ENCODE data around the gene GGCX. TPM values are rescaled to one million over a fixed set of nuclear protein-coding genes. Genes with fewer than 3 reads are reported as not detected.

GGCX gene
- total and polyA plus RNA-seq, 2 of the 13 experiments (the other 11 are each of a cell fraction or from before 2014, with no cell fraction given), result 72.5 to 103 TPM

GRCh38 chr2:85561280-85562212, at the start of gene GGCX (continued):
- TF ChIP-seq ZHX2 (IDR thresholded peaks at IDR 0.05; ENCODE audit: low read depth) (no peak), ZHX2 (CRISPR knock-in tag; IDR thresholded peaks at IDR 0.05; ENCODE audit: borderline replicate concordance) (no peak), ZNF891 (CRISPR knock-in tag; IDR thresholded peaks at IDR 0.05) (peak; percentile 72; the same call in 1 of the 2 replicates), ZZZ3 (CRISPR knock-in tag; IDR thresholded peaks at IDR 0.05; ENCODE audit: borderline replicate concordance) (peak; percentile 51; the same call in 1 of the 2 replicates), RFX3 (CRISPR knock-in tag; IDR thresholded peaks at IDR 0.05) (no peak), ZFP1 (CRISPR knock-in tag; IDR thresholded peaks at IDR 0.05) (no peak), HMG20A (CRISPR knock-in tag; IDR thresholded peaks at IDR 0.05; ENCODE audit: borderline replicate concordance) (no peak; the same call in 1 of the 2 replicates), PHF8 (CRISPR knock-in tag; IDR thresholded peaks at IDR 0.05) (peak; percentile 87), KLF15 (CRISPR knock-in tag; IDR thresholded peaks at IDR 0.05; ENCODE audit: borderline replicate concordance) (peak; percentile 93; the same call in 1 of the 2 replicates), SOX5 (CRISPR knock-in tag; IDR thresholded peaks at IDR 0.05; ENCODE audit: borderline replicate concordance) (peak; percentile 65), ZNF292 (CRISPR knock-in tag; IDR thresholded peaks at IDR 0.05; ENCODE audit: borderline replicate concordance, low read depth) (peak; percentile 40; the same call in 1 of the 2 replicates), ZNF383 (CRISPR knock-in tag; IDR thresholded peaks at IDR 0.05; ENCODE audit: borderline replicate concordance) (no peak), ZNF567 (CRISPR knock-in tag; IDR thresholded peaks at IDR 0.05; ENCODE audit: borderline replicate concordance) (peak; percentile 85), SMYD3 (CRISPR knock-in tag; IDR thresholded peaks at IDR 0.05) (no peak), ELF1 (CRISPR knock-in tag; IDR thresholded peaks at IDR 0.05) (peak; percentile 75), MXD4 (CRISPR knock-in tag; IDR thresholded peaks at IDR 0.05) (no peak), ZNF326 (CRISPR knock-in tag; IDR thresholded peaks at IDR 0.05; ENCODE audit: borderline replicate concordance) (no peak), NRL (CRISPR knock-in tag; IDR thresholded peaks at IDR 0.05; ENCODE audit: borderline replicate concordance) (peak; percentile 94), SRSF9 (IDR thresholded peaks at IDR 0.05; ENCODE audit: borderline replicate concordance, insufficient read depth, low read depth, low read length, poor library complexity, severe bottlenecking) (no peak), ZSCAN12 (CRISPR knock-in tag; IDR thresholded peaks at IDR 0.05) (no peak), MED8 (CRISPR knock-in tag; IDR thresholded peaks at IDR 0.05; ENCODE audit: insufficient replicate concordance) (peak; percentile 87), NR1H2 (CRISPR knock-in tag; IDR thresholded peaks at IDR 0.05; ENCODE audit: borderline replicate concordance, low read depth) (no peak), SNAI1 (CRISPR knock-in tag; IDR thresholded peaks at IDR 0.05; ENCODE audit: borderline replicate concordance) (peak; percentile 53; the same call in 1 of the 2 replicates), HOXA3 (CRISPR knock-in tag; IDR thresholded peaks at IDR 0.05) (peak; percentile 82)
- TF ChIP-seq, protein P1, sequence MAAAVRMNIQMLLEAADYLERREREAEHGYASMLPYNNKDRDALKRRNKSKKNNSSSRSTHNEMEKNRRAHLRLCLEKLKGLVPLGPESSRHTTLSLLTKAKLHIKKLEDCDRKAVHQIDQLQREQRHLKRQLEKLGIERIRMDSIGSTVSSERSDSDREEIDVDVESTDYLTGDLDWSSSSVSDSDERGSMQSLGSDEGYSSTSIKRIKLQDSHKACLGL (CRISPR knock-in tag; IDR thresholded peaks at IDR 0.05), result peak; percentile 38; the same call in 1 of the 2 replicates

Data from HepG2 (cell line).